Spleen (tissue), 11 donors: ENCODE measurements around the gene WDR70. TPM values are rescaled to one million over a fixed set of nuclear protein-coding genes. Genes with fewer than 3 reads are reported as not detected.
"Not testable (repeated sequence)": the region's sequence is repeated elsewhere in the genome, so short reads cannot be mapped to it uniquely, and the experiment has no call there.

ENCODE experiments used
- DNase-seq: peaks from one replicate; pipeline ENCODE4 v3.0.0-alpha.2; 2020
- H3K27ac ChIP-seq, 8 donors: fragments of 200-600 bp; sonication (generic) in 7 of 8; 1 replicate in 4 of 8; 2 replicates in 4 of 8; pipeline versions ENCODE4 v1.5.0 to v1.8.0; 2016 to 2021; ENCODE audit warnings: inconsistent platforms in 4 of 8, mild to moderate bottlenecking in 4 of 8, moderate library complexity in 1 of 8
- H3K27me3 ChIP-seq, 7 donors: fragments of 200-600 bp; sonication (generic) in 6 of 7; replicated peaks in 1 of 7; 1 replicate in 4 of 7; 2 replicates in 3 of 7; pipeline versions ENCODE4 v1.5.0 to v1.8.0; 2016 to 2021; ENCODE audit warnings: inconsistent platforms in 3 of 7, mild to moderate bottlenecking in 1 of 7
- H3K36me3 ChIP-seq, 6 donors: fragments of 200-600 bp; sonication (generic) in 5 of 6; 1 replicate in 4 of 6; 2 replicates in 2 of 6; pipeline versions ENCODE4 v1.5.0 to v1.8.0; 2016 to 2021; ENCODE audit warnings: inconsistent platforms in 2 of 6
- H3K4me1 ChIP-seq, 6 donors: fragments of 200-600 bp; sonication (generic) in 5 of 6; 1 replicate in 3 of 6; 2 replicates in 3 of 6; pipeline versions ENCODE4 v1.5.0 to v1.8.0; 2016 to 2021; ENCODE audit warnings: inconsistent platforms in 3 of 6
- H3K4me3 ChIP-seq, 8 donors: fragments of 200-600 bp; sonication (generic) in 7 of 8; 1 replicate in 4 of 8; 2 replicates in 4 of 8; pipeline versions ENCODE4 v1.5.0 to v1.8.0; 2016 to 2021; ENCODE audit warnings: inconsistent platforms in 4 of 8, mild to moderate bottlenecking in 4 of 8, moderate library complexity in 2 of 8
- H3K9me3 ChIP-seq, 8 donors: fragments of 200-600 bp; sonication (generic) in 7 of 8; 1 replicate in 4 of 8; 2 replicates in 4 of 8; pipeline versions ENCODE4 v1.5.0 to v1.8.0; 2016 to 2021; ENCODE audit warnings: inconsistent platforms in 4 of 8
- CTCF ChIP-seq, 11 experiments: fragments of 200-600 bp in 7 of 11; fragments of 450-650 bp in 4 of 11; sonication (generic) in 4 of 11; IDR thresholded peaks in 8 of 11; conservative IDR thresholded peaks in 3 of 11; 1 replicate in 7 of 11; 2 replicates in 4 of 11; pipeline versions ENCODE4 v1.4.0 to v1.8.0; 2016 to 2021; ENCODE audit warnings: antibody characterized with exemption in 11 of 11, inconsistent platforms in 4 of 11, mild to moderate bottlenecking in 1 of 11
- POLR2A ChIP-seq, 3 donors: fragments of 450-650 bp; IDR thresholded peaks; one replicate each; pipeline ENCODE4 v1.5.1; 2017; ENCODE audit warnings: antibody characterized with exemption in 3 of 3, mild to moderate bottlenecking in 1 of 3
- POLR2AphosphoS5 ChIP-seq, 3 donors: sonication (generic); formaldehyde crosslinking; IDR thresholded peaks; one replicate each; pipeline ENCODE4 v1.5.1; 2017; ENCODE audit warnings: antibody characterized with exemption in 3 of 3
- WGBS, 5 donors: extraction: QIAGEN DNeasy Blood & Tissue Kit in 3 of 5; methylation state at CpG; one replicate each; pipeline versions ENCODE4 v1.1.5 to v1.1.7; 2013 to 2018; 5-methylcytosine and 5-hydroxymethylcytosine counted together
- intact Hi-C: fragments of 100-400 bp; cut with DNase I; formaldehyde crosslinking; loops from one replicate; pipeline ENCODE4 v1.15.0; 2023; ENCODE audit warnings: low total_unique reads
- polyA plus RNA-seq, 3 donors: library from polyadenylated mRNA; stranded (reverse); fragments of 200-250 nt; gene quantifications; one replicate each; pipeline ENCODE4 v1.2.1, GENCODE V29; 2013
- total RNA-seq, 7 donors: library from RNA; depleted of rRNA in 3 of 7; stranded (reverse); fragments of >200 nt in 3 of 7; fragmentation: NEBNext Ultra II Directional in 4 of 7; extraction: Animal tissue kit (Norgen Biotek cat#: 25700) in 4 of 7; gene quantifications; one replicate each; pipeline versions ENCODE4 v1.1.0 to v1.2.1, GENCODE V29; 2016 to 2021
- donor health status: healthy with polysubstance abuse.
- donor health status: DM: no; HTN: no; CAD: no; lungs with moderate emphysema.
- donor health status: DM: no; HTN: no; CAD: no.
- donor health status: Bipolar disorder and iron deficiency.
- donor health status: healthy.
- donor health status: DM: no; HTN: no; CAD: no.
- donor health status: DM: yes; HTN: yes; CAD: no.

WDR70 gene
- total and polyA plus RNA-seq, 10 donors, result 24.7 to 51.7 (median 33.4) TPM

GRCh38 chr5:37641933-37642332 is 262.8 kb downstream of the WDR70 start:
- DNase-seq, result no peak
- TF ChIP-seq CTCF (IDR thresholded peaks at IDR 0.05 in 8 of 11, conservative IDR thresholded peaks at IDR 0.05 in 3 of 11) (no peak), POLR2A (IDR thresholded peaks at IDR 0.05) (no peak), POLR2AphosphoS5 (IDR thresholded peaks at IDR 0.05) (no peak)
- H3K27me3 ChIP-seq, result no peaks in the 10 kb centered on the region
- H3K4me3 ChIP-seq, result no peak overlapping the region
- H3K27ac ChIP-seq, result no peak overlapping the region
- peaks cover 0 to 43% (median 29%) of the 10 kb centered on the region in 8 donors for H3K9me3 ChIP-seq
- no peaks in the 10 kb centered on the region for H3K4me1 ChIP-seq
- 0 to 98% (median 54%) methylated on average over 1 of the region's 1 CpG for WGBS, 5 donors
- H3K36me3 ChIP-seq, result no peaks in the 10 kb centered on the region
- intact Hi-C loops, result no loop called here

- H3K9me3 ChIP-seq, result peaks cover 0 to 44% (median 33%) of the 10 kb centered on the region in 8 donors
- no peak for TF ChIP-seq POLR2A (IDR thresholded peaks at IDR 0.05)
- no peak for TF ChIP-seq POLR2AphosphoS5 (IDR thresholded peaks at IDR 0.05)
- no peak for TF ChIP-seq CTCF (IDR thresholded peaks at IDR 0.05 in 8 of 11, conservative IDR thresholded peaks at IDR 0.05 in 3 of 11)
- H3K4me3 ChIP-seq, result no peak overlapping the region
- no peaks in the 10 kb centered on the region for H3K27me3 ChIP-seq
- intact Hi-C loops, result no loop called here
- no peaks in the 10 kb centered on the region for H3K4me1 ChIP-seq
- 90 to 98% (median 95%) methylated on average over 1 of the region's 1 CpG for WGBS, 5 donors
- peaks cover 0 to 5% (median 0%) of the 10 kb centered on the region in 6 donors for H3K36me3 ChIP-seq
- H3K27ac ChIP-seq, result no peak overlapping the region
- no peak for DNase-seq
These were observed 266.6 kb downstream of the WDR70 start for GRCh38 chr5:37645707-37646106.

GRCh38 chr5:37654566-37654965 is 275.4 kb downstream of the WDR70 start:
- H3K4me1 ChIP-seq, intact Hi-C loops, H3K36me3 ChIP-seq, H3K27me3 ChIP-seq, H3K27ac ChIP-seq, DNase-seq, H3K4me3 ChIP-seq: not testable (repeated sequence)
- H3K9me3 ChIP-seq, result peaks cover 0 to 50% (median 28%) of the 10 kb centered on the region in 8 donors
- WGBS, 5 donors, result 88 to 98% (median 90%) methylated on average over 1 of the region's 1 CpG

- DNase-seq, result no peak
- H3K4me1 ChIP-seq, result no peaks in the 10 kb centered on the region
- TF ChIP-seq POLR2AphosphoS5 (IDR thresholded peaks at IDR 0.05) (no peak), CTCF (IDR thresholded peaks at IDR 0.05 in 8 of 11, conservative IDR thresholded peaks at IDR 0.05 in 3 of 11) (no peak), POLR2A (IDR thresholded peaks at IDR 0.05) (no peak)
- peaks cover 0 to 29% (median 22%) of the 10 kb centered on the region in 8 donors for H3K9me3 ChIP-seq
- H3K4me3 ChIP-seq, result no peak overlapping the region
- no peaks in the 10 kb centered on the region for H3K27me3 ChIP-seq
- H3K27ac ChIP-seq, result no peak overlapping the region
- H3K36me3 ChIP-seq, result peaks cover 0 to 8% (median 0%) of the 10 kb centered on the region in 6 donors
- intact Hi-C loops, result no loop called here
- 62 to 96% (median 85%) methylated on average over 4 of the region's 4 CpGs for WGBS, 5 donors
These were observed 277.9 kb downstream of the WDR70 start for GRCh38 chr5:37657046-37657445.

GRCh38 chr5:37658440-37658839 is 279.3 kb downstream of the WDR70 start:
- H3K4me1 ChIP-seq, result peaks cover 0 to 2% (median 0%) of the 10 kb centered on the region in 6 donors
- WGBS, 5 donors, result 73 to 93% (median 80%) methylated on average over 2 of the region's 2 CpGs

More at GRCh38 chr5:37658440-37658839, 279.3 kb downstream of the WDR70 start:
- no peak overlapping the region for H3K4me3 ChIP-seq
- DNase-seq, result no peak
- H3K27ac ChIP-seq, result no peak overlapping the region
- intact Hi-C loops, result no loop called here
- peaks cover 0 to 17% (median 14%) of the 10 kb centered on the region in 8 donors for H3K9me3 ChIP-seq
- TF ChIP-seq POLR2A (IDR thresholded peaks at IDR 0.05) (no peak), POLR2AphosphoS5 (IDR thresholded peaks at IDR 0.05) (no peak), CTCF (IDR thresholded peaks at IDR 0.05 in 8 of 11, conservative IDR thresholded peaks at IDR 0.05 in 3 of 11) (no peak)
- peaks cover 0 to 8% (median 0%) of the 10 kb centered on the region in 6 donors for H3K36me3 ChIP-seq
- H3K27me3 ChIP-seq, result no peaks in the 10 kb centered on the region
